ENCODE results near the gene BTBD2.

The BTBD2 gene

DNA sequence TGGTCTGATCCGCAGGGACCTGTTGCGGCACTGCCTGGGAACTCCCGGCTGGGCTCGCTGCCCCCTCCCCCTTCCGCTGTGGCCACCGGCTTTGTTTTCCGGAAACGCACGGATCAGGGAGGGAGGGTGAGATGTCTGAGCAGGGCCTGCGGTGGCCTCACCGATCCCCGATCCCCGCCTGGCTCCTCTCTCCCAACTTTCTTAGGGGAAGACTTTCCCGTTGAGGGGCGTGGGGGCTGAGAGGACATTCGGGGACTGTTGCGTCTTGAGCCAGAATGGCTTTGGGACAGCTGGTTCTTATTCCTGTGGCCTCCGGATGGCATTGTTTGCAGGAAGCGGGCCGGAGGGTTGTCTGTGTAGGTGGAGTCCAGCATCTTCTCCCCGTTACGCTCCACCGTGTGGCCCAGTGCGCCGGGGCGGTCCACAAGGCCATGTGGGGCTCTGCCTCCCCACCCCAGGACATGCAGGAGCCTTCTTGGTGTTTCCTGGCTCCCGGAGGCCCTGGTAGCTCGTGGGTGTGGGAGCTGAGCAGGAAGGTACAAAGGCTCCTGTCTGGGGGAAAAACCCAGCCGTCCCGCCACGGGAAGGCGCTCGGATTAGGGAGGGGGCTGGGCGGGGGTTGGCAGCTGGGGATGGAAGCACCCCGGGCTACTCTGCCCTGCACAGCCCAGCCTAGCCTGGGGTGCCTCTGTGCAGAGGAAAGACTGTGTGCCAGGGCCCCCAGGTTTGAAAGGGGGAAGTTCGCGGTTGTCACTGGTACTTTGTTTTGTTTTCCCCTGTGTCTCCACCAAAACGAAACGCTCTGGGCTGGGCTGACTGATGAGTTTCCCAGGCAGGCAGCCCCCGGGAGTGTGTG lies 73.2 kb downstream of the BTBD2 start:
- H3K4me1 ChIP-seq = peaks cover 4 to 45% (median 27%) of the 10 kb centered on the region in 4 donors
- intact Hi-C loops (cut with DNase I; ENCODE audit: low total_unique reads) = no loop called here

DNA sequence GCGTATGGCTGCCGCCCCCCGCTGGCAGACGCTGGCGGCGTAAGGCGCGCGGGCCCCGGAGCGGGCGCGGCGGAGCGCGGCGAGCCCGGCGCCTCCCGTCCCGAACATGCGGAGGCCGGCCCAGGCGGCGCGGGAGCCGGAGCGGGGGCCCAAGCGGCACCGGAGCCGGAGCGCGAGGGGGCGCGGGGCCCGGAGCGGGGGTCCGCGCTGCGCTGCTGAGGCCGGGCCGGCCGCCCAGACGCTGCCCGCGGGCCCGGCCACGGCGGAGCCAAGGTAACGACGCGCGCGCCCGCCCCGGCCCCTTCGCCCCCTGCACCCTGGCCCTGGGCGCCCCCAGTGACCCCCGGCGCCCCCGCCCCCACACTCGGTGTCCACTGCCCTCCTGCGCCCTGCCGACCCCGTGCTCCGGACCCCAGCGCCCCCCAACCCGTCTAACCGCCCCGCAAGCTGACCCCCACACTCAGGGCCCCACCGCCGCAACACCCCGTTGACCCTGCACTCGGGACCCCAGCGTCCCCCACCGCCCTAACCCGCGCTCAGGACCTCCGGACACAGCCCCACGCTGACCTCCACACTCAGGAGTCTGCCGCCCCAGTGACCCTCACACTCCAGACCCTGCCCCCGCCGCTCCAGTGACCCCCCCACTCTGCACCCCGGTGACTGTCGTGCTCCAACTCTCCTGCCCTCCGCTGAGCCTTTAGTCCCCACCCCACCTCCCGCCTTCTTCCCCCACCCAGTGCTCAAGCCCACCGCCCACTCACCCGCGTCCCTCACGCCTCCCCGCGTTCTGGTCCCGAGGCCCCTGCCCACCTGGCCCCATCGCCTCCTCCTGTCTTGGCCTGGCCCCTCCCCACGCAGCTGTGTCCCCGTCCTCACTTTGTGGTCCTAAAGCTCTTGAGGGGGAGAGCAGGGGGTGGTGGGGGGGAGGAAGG lies 74.1 kb downstream of the BTBD2 start, which contains the start of gene CSNK1G2:
Gene CSNK1G2 (plus strand): TSS at position 27 of the 932 bp plus-strand sequence. CDS start 28,601 bp downstream, outside the sequence.
- H3K4me1 ChIP-seq = peaks cover 4 to 45% (median 27%) of the 10 kb centered on the region in 4 donors
- TF ChIP-seq, protein P1, sequence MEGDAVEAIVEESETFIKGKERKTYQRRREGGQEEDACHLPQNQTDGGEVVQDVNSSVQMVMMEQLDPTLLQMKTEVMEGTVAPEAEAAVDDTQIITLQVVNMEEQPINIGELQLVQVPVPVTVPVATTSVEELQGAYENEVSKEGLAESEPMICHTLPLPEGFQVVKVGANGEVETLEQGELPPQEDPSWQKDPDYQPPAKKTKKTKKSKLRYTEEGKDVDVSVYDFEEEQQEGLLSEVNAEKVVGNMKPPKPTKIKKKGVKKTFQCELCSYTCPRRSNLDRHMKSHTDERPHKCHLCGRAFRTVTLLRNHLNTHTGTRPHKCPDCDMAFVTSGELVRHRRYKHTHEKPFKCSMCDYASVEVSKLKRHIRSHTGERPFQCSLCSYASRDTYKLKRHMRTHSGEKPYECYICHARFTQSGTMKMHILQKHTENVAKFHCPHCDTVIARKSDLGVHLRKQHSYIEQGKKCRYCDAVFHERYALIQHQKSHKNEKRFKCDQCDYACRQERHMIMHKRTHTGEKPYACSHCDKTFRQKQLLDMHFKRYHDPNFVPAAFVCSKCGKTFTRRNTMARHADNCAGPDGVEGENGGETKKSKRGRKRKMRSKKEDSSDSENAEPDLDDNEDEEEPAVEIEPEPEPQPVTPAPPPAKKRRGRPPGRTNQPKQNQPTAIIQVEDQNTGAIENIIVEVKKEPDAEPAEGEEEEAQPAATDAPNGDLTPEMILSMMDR (IDR thresholded peaks at IDR 0.05) = peak in 1 of 2 experiments; percentile 39
- intact Hi-C loops (cut with DNase I; ENCODE audit: low total_unique reads) = no loop called here
- peak within 1 kb of the TSS; percentile 83 for H3K4me3 ChIP-seq
- no peaks in the 10 kb centered on the region for H3K9me3 ChIP-seq
- H3K27ac ChIP-seq = peak within 1 kb of the TSS; percentile 97 to 99
- no peak for DNase-seq
- H3K36me3 ChIP-seq = no peaks in the 10 kb centered on the region
- H3K27me3 ChIP-seq = no peaks in the 10 kb centered on the region

More for the DNA sequence above, 73.2 kb downstream of the BTBD2 start:
- Histone ChIP-seq H3K27ac (peak overlapping the region; percentile 97 to 99), H3K27me3 (no peaks in the 10 kb centered on the region), H3K9me3 (no peaks in the 10 kb centered on the region), H3K36me3 (no peaks in the 10 kb centered on the region), H3K4me3 (peak overlapping the region; percentile 83)
- TF ChIP-seq, protein P1 (IDR thresholded peaks at IDR 0.05) = no peak
- peak; percentile 65 to 86 for DNase-seq

DNA sequence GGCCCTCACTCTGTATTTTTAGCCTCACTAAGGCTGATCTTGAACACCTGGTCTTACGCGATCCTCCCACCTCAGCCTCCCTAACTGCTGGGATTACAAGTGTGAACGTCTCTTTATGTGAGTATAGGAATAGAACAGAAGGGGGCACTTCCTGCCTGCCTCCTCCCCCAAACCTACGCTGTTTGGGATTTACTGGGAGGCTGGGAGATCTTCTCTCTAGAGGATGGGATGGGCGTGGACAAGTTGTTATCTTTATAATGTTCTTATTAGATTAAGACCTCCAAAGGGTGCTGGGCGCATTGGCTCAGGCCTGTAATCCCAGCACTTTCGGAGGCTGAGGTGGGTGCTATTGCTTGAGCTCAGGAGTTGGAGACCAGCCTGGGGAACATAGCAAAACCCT lies 77.4 kb downstream of the BTBD2 start:
- Histone ChIP-seq H3K4me3 (no peak overlapping the region), H3K27ac (no peak overlapping the region), H3K9me3 (no peaks in the 10 kb centered on the region), H3K4me1 (peaks cover 4 to 20% (median 16%) of the 10 kb centered on the region in 4 donors), H3K36me3 (no peaks in the 10 kb centered on the region), H3K27me3 (peaks cover 0 to 6% of the 10 kb centered on the region in 2 donors)
- TF ChIP-seq, protein P1 (IDR thresholded peaks at IDR 0.05) = no peak
- intact Hi-C loops (cut with DNase I; ENCODE audit: low total_unique reads) = no loop called here
- no peak for DNase-seq

DNA sequence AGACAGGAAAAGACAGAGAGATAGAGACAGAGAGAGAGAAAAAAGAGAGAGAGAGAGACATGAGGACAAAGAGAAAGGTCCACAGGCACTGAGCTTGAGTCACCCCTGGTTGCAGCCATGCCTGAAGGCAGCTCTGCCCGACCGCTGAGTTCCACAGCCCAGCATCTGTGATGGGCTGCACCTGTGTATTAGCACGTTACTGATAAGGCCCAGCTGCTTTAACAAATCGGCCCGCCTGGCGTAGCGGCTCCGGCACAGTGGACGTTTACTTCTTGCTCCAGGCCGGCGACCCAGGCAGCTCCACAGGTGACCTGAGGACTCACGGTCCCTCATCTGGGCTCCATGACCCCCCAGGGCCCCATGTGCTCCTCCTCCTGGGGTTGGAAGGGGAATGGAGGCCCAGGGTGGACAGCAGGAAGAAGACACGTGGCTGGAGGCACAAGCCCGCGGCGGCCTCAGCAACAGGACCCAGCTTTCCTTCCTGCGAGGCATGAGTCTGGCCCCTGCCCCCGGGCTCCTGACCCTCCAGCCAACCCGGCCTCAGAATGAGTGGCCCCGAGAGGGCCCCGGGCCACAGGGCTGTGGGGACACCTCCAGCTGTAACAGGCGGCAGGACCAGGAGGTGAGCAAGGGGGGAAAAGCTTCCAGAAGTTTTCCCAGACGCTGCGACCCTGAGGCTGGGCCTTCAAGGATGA lies 78.5 kb downstream of the BTBD2 start:
- TF ChIP-seq, protein P1 (IDR thresholded peaks at IDR 0.05) = no peak
- intact Hi-C loops (cut with DNase I; ENCODE audit: low total_unique reads) = no loop called here
- Histone ChIP-seq H3K4me3 (no peak overlapping the region), H3K27ac (no peak overlapping the region), H3K36me3 (no peaks in the 10 kb centered on the region), H3K9me3 (no peaks in the 10 kb centered on the region), H3K4me1 (peaks cover 0 to 11% (median 7%) of the 10 kb centered on the region in 4 donors), H3K27me3 (peaks cover 0 to 13% of the 10 kb centered on the region in 2 donors)
- DNase-seq = no peak

DNA sequence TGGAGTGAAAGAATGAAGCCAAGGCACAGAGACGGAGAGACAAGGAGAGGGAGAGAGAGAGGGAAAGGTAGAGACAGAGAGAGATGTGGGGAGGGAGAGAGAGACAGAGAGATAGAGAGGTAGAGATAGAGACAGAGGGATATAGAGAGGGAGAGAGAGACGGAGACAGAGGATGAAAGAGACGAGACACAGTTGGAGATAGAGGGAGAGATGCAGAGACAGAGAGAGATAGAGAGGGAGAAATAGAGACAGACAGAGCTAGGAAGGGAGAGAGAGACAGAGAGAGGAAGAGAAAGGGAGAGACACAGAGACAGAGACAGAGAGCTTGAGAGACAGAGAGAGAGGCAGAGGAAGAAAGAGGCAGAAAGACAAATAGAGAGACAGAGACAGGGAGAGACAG lies 79.1 kb downstream of the BTBD2 start:
- no peak overlapping the region for H3K27ac ChIP-seq
- H3K36me3 ChIP-seq = no peaks in the 10 kb centered on the region
- TF ChIP-seq, protein P1 (IDR thresholded peaks at IDR 0.05) = no peak
- no peak overlapping the region for H3K4me3 ChIP-seq
- H3K4me1 ChIP-seq = peaks cover 0 to 11% (median 7%) of the 10 kb centered on the region in 4 donors
- intact Hi-C loops (cut with DNase I; ENCODE audit: low total_unique reads) = no loop called here
- peaks cover 0 to 19% of the 10 kb centered on the region in 2 donors for H3K27me3 ChIP-seq
- H3K9me3 ChIP-seq = no peaks in the 10 kb centered on the region
- no peak for DNase-seq
